ENCODE results near the gene RNF7.
"Not testable (repeated sequence)": the region's sequence is repeated elsewhere in the genome, so short reads cannot be mapped to it uniquely, and the experiment has no call there.

The RNF7 gene

GRCh38 chr3:141739731-141740130, 1.6 kb downstream of the RNF7 start:
- TF ChIP-seq CTCF (IDR thresholded peaks at IDR 0.05; ENCODE audit: control extremely low read depth, extremely low read depth, low read depth, missing control alignments), result no peak
- ChIA-PET POLR2A (interaction anchor here (0.6 kb wide), 2 partner anchors 11 to 479 kb away, joined by 3 to 4 read pairs; no protein-coding TSS in a partner anchor), CTCF (interaction anchor here (0.8 to 3.4 kb wide), 12 partner anchors 11 to 543 kb away, joined by 3 to 21 read pairs (median 4); no protein-coding TSS in a partner anchor)
- DNase-seq (ENCODE audit: extremely low spot score), result no peak

- ChIA-PET CTCF (interaction anchor here (0.8 to 3.4 kb wide), 8 partner anchors 13 to 542 kb away, joined by 3 to 21 read pairs (median 4); no protein-coding TSS in a partner anchor), POLR2A (interaction anchor here (0.6 kb wide), 3 partner anchors 12 to 478 kb away, joined by 3 to 4 read pairs (median 3); no protein-coding TSS in a partner anchor)
- no peak for DNase-seq (ENCODE audit: extremely low spot score)
- no peak for TF ChIP-seq CTCF (IDR thresholded peaks at IDR 0.05; ENCODE audit: control extremely low read depth, extremely low read depth, low read depth, missing control alignments)
These were observed 2.3 kb downstream of the RNF7 start for GRCh38 chr3:141740349-141740748.

GRCh38 chr3:141743305-141743704, 5.2 kb downstream of the RNF7 start:
- DNase-seq (ENCODE audit: extremely low spot score), result no peak
- no peak for TF ChIP-seq CTCF (IDR thresholded peaks at IDR 0.05; ENCODE audit: control extremely low read depth, extremely low read depth, low read depth, missing control alignments)
- POLR2A ChIA-PET, result no interaction called here
- CTCF ChIA-PET, result no interaction called here

GRCh38 chr3:141746962-141747361, 8.9 kb downstream of the RNF7 start:
- TF ChIP-seq CTCF (IDR thresholded peaks at IDR 0.05; ENCODE audit: control extremely low read depth, extremely low read depth, low read depth, missing control alignments), result no peak
- POLR2A ChIA-PET, result no interaction called here
- no peak for DNase-seq (ENCODE audit: extremely low spot score)
- CTCF ChIA-PET, result interaction anchor here (1.6 kb wide), 1 partner anchor 9 kb away, joined by 3 read pairs; the partner anchor contains the start of gene RNF7

GRCh38 chr3:141753399-141753798, 15.3 kb downstream of the RNF7 start:
- TF ChIP-seq CTCF (IDR thresholded peaks at IDR 0.05; ENCODE audit: control extremely low read depth, extremely low read depth, low read depth, missing control alignments), result no peak
- POLR2A ChIA-PET, result no interaction called here
- CTCF ChIA-PET, result interaction anchor here (1.1 to 2.4 kb wide), 3 partner anchors 13 to 122 kb away, joined by 3 to 5 read pairs (median 4); no protein-coding TSS in a partner anchor
- DNase-seq (ENCODE audit: extremely low spot score), result no peak

- ChIA-PET POLR2A (no interaction called here), CTCF (interaction anchor here (2.3 kb wide), 1 partner anchor 115 kb away, joined by 4 read pairs; no protein-coding TSS in a partner anchor)
- no peak for TF ChIP-seq CTCF (IDR thresholded peaks at IDR 0.05; ENCODE audit: control extremely low read depth, extremely low read depth, low read depth, missing control alignments)
- no peak for DNase-seq (ENCODE audit: extremely low spot score)
These were observed 15.9 kb downstream of the RNF7 start for GRCh38 chr3:141754032-141754431.

GRCh38 chr3:141762552-141762951, 24.5 kb downstream of the RNF7 start:
- POLR2A ChIA-PET; DNase-seq (ENCODE audit: extremely low spot score): not testable (repeated sequence)
- CTCF ChIA-PET, result interaction anchor here (0.8 kb wide), 1 partner anchor 8 kb away, joined by 3 read pairs; no protein-coding TSS in a partner anchor
